GM12878 (cell line): Measurements from ENCODE around the gene NUDCD3.

Source experiments
- BHLHE40 ChIP-seq, 2 experiments: fragments of 450-650 bp in 1 of 2; IDR thresholded peaks; 2 replicates each; pipeline ENCODE4 v1.6.1; 2011 to 2017; ENCODE audit warnings: low read depth in 2 of 2, borderline replicate concordance in 1 of 2, improper control_type of control experiment in 1 of 2, low read length in 1 of 2, mild to moderate bottlenecking in 1 of 2
- EP300 ChIP-seq, 2 experiments: fragments of 150-350 bp in 1 of 2; IDR thresholded peaks; 2 replicates each; pipeline ENCODE4 v1.6.1; 2011 to 2012; ENCODE audit warnings: low read depth in 2 of 2, low read length in 2 of 2, borderline replicate concordance in 1 of 2, improper control_type of control experiment in 1 of 2, inconsistent platforms in 1 of 2; ENCODE audit not compliant: control insufficient read depth in 1 of 2
- EZH2 ChIP-seq: IDR thresholded peaks from 2 replicates; pipeline ENCODE4 v1.6.1; 2012; ENCODE audit warnings: low read depth, mild to moderate bottlenecking, control low read depth, inconsistent platforms, low read length, borderline replicate concordance; ENCODE audit not compliant: control insufficient read depth
- HSF1 ChIP-seq: fragments of 150-350 bp; IDR thresholded peaks from 2 replicates; pipeline ENCODE4 v1.6.1; 2014; ENCODE audit warnings: mild to moderate bottlenecking, low read depth, low read length
- NFYB ChIP-seq: IDR thresholded peaks from 2 replicates; pipeline ENCODE4 v1.6.1; 2011; ENCODE audit warnings: low read depth, mild to moderate bottlenecking, low read length, improper control_type of control experiment, moderate library complexity; ENCODE audit not compliant: insufficient read depth
- POLR2A ChIP-seq: IDR thresholded peaks from 2 replicates; pipeline ENCODE4 v1.6.1; 2011; ENCODE audit warnings: low read depth, mild to moderate bottlenecking, low read length
- RELA ChIP-seq: fragments of 450-650 bp; IDR thresholded peaks from 2 replicates; pipeline ENCODE4 v1.8.0; 2014; ENCODE audit warnings: borderline replicate concordance; ENCODE audit not compliant: partially characterized antibody
- SMC3 ChIP-seq: IDR thresholded peaks from 2 replicates; pipeline ENCODE4 v1.6.1; 2011; ENCODE audit warnings: low read length, improper control_type of control experiment, borderline replicate concordance
- TF ChIP-seq, protein P1 (sequence below), 3 experiments: IDR thresholded peaks in 2 of 3; conservative IDR thresholded peaks in 1 of 3; 2 replicates each; pipeline ENCODE4 v1.5.1; 2011; ENCODE audit warnings: low read depth in 3 of 3, low read length in 3 of 3, mild to moderate bottlenecking in 3 of 3, control low read depth in 2 of 3, moderate library complexity in 2 of 3, inconsistent platforms in 1 of 3, mixed read lengths in 1 of 3; ENCODE audit not compliant: control insufficient read depth in 2 of 3, insufficient read depth in 1 of 3; ENCODE audit errors: extremely low read depth in 1 of 3
- TF ChIP-seq, protein P2 (sequence below): IDR thresholded peaks from 2 replicates; pipeline ENCODE4 v1.6.1; 2012; ENCODE audit warnings: improper control_type of control experiment, low read depth, low read length; ENCODE audit not compliant: insufficient replicate concordance
- TF ChIP-seq, protein P3 (sequence below): IDR thresholded peaks from 2 replicates; pipeline ENCODE4 v1.6.1; 2012; ENCODE audit warnings: mild to moderate bottlenecking, low read depth, low read length

DNA sequence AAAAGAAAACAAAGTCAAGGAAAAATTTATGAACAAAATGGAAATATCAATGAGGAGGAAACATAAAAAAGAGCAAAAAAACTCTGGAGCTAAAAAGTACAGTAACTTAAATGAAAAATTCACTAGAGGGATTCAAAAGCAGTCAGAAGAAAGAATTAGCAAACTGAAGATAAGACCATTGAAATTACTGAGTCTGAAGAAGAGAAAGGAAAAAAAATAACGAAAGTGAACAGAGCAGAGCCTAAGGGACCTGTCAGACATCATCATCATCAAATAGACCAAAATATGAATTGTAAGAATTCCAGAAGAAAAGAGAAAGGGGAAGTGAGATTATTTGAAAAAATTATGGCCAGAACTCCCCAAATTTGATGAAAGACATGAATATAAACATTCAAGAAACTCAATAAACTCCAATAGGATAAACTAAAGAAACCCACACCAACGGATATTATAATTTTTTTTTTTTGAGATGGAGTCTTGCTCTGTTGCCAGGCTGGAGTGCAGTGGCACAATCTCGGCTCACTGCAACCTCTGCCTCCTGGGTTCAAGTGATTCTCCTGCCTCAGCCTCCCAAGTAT lies 34.4 kb upstream of the NUDCD3 start:
- TF ChIP-seq HSF1: no peak
- no peak for TF ChIP-seq SMC3
- TF ChIP-seq EP300 (IDR thresholded peaks at IDR 0.05; ENCODE audit: borderline replicate concordance in 1 of 2, control insufficient read depth in 1 of 2, low read depth in 2 of 2, low read length in 2 of 2): no peak
- TF ChIP-seq, protein P1, sequence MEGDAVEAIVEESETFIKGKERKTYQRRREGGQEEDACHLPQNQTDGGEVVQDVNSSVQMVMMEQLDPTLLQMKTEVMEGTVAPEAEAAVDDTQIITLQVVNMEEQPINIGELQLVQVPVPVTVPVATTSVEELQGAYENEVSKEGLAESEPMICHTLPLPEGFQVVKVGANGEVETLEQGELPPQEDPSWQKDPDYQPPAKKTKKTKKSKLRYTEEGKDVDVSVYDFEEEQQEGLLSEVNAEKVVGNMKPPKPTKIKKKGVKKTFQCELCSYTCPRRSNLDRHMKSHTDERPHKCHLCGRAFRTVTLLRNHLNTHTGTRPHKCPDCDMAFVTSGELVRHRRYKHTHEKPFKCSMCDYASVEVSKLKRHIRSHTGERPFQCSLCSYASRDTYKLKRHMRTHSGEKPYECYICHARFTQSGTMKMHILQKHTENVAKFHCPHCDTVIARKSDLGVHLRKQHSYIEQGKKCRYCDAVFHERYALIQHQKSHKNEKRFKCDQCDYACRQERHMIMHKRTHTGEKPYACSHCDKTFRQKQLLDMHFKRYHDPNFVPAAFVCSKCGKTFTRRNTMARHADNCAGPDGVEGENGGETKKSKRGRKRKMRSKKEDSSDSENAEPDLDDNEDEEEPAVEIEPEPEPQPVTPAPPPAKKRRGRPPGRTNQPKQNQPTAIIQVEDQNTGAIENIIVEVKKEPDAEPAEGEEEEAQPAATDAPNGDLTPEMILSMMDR (IDR thresholded peaks at IDR 0.05 in 2 of 3, conservative IDR thresholded peaks at IDR 0.05 in 1 of 3; ENCODE audit: control insufficient read depth in 2 of 3, extremely low read depth in 1 of 3, insufficient read depth in 1 of 3, low read depth in 3 of 3, low read length in 3 of 3): no peak
- TF ChIP-seq, protein P2, sequence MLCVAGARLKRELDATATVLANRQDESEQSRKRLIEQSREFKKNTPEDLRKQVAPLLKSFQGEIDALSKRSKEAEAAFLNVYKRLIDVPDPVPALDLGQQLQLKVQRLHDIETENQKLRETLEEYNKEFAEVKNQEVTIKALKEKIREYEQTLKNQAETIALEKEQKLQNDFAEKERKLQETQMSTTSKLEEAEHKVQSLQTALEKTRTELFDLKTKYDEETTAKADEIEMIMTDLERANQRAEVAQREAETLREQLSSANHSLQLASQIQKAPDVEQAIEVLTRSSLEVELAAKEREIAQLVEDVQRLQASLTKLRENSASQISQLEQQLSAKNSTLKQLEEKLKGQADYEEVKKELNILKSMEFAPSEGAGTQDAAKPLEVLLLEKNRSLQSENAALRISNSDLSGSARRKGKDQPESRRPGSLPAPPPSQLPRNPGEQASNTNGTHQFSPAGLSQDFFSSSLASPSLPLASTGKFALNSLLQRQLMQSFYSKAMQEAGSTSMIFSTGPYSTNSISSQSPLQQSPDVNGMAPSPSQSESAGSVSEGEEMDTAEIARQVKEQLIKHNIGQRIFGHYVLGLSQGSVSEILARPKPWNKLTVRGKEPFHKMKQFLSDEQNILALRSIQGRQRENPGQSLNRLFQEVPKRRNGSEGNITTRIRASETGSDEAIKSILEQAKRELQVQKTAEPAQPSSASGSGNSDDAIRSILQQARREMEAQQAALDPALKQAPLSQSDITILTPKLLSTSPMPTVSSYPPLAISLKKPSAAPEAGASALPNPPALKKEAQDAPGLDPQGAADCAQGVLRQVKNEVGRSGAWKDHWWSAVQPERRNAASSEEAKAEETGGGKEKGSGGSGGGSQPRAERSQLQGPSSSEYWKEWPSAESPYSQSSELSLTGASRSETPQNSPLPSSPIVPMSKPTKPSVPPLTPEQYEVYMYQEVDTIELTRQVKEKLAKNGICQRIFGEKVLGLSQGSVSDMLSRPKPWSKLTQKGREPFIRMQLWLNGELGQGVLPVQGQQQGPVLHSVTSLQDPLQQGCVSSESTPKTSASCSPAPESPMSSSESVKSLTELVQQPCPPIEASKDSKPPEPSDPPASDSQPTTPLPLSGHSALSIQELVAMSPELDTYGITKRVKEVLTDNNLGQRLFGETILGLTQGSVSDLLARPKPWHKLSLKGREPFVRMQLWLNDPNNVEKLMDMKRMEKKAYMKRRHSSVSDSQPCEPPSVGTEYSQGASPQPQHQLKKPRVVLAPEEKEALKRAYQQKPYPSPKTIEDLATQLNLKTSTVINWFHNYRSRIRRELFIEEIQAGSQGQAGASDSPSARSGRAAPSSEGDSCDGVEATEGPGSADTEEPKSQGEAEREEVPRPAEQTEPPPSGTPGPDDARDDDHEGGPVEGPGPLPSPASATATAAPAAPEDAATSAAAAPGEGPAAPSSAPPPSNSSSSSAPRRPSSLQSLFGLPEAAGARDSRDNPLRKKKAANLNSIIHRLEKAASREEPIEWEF: no peak
- TF ChIP-seq POLR2A: no peak
- no peak for TF ChIP-seq RELA
- TF ChIP-seq, protein P3, sequence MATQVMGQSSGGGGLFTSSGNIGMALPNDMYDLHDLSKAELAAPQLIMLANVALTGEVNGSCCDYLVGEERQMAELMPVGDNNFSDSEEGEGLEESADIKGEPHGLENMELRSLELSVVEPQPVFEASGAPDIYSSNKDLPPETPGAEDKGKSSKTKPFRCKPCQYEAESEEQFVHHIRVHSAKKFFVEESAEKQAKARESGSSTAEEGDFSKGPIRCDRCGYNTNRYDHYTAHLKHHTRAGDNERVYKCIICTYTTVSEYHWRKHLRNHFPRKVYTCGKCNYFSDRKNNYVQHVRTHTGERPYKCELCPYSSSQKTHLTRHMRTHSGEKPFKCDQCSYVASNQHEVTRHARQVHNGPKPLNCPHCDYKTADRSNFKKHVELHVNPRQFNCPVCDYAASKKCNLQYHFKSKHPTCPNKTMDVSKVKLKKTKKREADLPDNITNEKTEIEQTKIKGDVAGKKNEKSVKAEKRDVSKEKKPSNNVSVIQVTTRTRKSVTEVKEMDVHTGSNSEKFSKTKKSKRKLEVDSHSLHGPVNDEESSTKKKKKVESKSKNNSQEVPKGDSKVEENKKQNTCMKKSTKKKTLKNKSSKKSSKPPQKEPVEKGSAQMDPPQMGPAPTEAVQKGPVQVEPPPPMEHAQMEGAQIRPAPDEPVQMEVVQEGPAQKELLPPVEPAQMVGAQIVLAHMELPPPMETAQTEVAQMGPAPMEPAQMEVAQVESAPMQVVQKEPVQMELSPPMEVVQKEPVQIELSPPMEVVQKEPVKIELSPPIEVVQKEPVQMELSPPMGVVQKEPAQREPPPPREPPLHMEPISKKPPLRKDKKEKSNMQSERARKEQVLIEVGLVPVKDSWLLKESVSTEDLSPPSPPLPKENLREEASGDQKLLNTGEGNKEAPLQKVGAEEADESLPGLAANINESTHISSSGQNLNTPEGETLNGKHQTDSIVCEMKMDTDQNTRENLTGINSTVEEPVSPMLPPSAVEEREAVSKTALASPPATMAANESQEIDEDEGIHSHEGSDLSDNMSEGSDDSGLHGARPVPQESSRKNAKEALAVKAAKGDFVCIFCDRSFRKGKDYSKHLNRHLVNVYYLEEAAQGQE: no peak
- TF ChIP-seq NFYB: no peak
- TF ChIP-seq EZH2: no peak
- TF ChIP-seq BHLHE40 (IDR thresholded peaks at IDR 0.05; ENCODE audit: borderline replicate concordance in 1 of 2, low read depth in 2 of 2, low read length in 1 of 2): no peak
